A549 (cell line): Measurements from ENCODE around the gene FGF4.

Experiments
- BHLHE40 ChIP-seq: IDR thresholded peaks from 2 replicates; pipeline ENCODE4 v1.6.1; 2012; ENCODE audit warnings: low read depth, low read length, inconsistent platforms
- CHD2 ChIP-seq: fragments of 150-350 bp; IDR thresholded peaks from 2 replicates; pipeline ENCODE4 v1.6.1; 2014; ENCODE audit warnings: low read length; ENCODE audit not compliant: partially characterized antibody
- POLR2A ChIP-seq: IDR thresholded peaks from 2 replicates; pipeline ENCODE4 v1.6.1; 2012; ENCODE audit warnings: mild to moderate bottlenecking, low read length
- RAD21 ChIP-seq, 2 experiments: fragments of >200 bp in 1 of 2; sonication (Bioruptor Twin) in 1 of 2; formaldehyde crosslinking in 1 of 2; IDR thresholded peaks in 1 of 2; conservative IDR thresholded peaks in 1 of 2; 2 replicates in 1 of 2; 3 replicates in 1 of 2; pipeline ENCODE4 v1.6.1; 2012 to 2018; ENCODE audit warnings: inconsistent platforms in 1 of 2
- RFX5 ChIP-seq: fragments of 450-650 bp; IDR thresholded peaks from 2 replicates; pipeline ENCODE4 v1.7.1; 2014; ENCODE audit warnings: antibody characterized with exemption, mild to moderate bottlenecking, moderate library complexity
- TF ChIP-seq, protein P1 (sequence below): fragments of >200 bp; sonication (Bioruptor Twin); formaldehyde crosslinking; IDR thresholded peaks from 3 replicates; pipeline ENCODE4 v1.5.1; 2016

DNA sequence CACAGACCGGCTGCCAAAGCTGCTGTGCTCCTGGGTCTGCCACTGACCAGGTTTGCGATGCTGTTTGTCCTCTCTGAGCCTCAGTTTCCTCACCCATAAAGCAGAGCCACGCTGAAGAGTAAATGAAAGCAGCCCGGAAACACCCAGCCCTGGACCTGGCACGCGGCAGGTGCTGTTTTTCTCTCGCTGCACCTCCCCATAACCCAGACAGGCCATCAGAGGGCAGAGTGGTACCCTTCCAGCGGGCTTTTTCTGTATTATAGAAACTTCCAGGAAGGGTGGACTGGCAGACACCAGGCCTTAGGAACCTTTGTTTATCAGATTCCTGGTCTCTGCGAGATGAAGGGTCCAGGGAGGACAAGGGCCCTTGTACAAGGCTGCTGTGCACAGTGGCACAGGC lies 53.4 kb downstream of the FGF4 start:
- TF ChIP-seq, protein P1, sequence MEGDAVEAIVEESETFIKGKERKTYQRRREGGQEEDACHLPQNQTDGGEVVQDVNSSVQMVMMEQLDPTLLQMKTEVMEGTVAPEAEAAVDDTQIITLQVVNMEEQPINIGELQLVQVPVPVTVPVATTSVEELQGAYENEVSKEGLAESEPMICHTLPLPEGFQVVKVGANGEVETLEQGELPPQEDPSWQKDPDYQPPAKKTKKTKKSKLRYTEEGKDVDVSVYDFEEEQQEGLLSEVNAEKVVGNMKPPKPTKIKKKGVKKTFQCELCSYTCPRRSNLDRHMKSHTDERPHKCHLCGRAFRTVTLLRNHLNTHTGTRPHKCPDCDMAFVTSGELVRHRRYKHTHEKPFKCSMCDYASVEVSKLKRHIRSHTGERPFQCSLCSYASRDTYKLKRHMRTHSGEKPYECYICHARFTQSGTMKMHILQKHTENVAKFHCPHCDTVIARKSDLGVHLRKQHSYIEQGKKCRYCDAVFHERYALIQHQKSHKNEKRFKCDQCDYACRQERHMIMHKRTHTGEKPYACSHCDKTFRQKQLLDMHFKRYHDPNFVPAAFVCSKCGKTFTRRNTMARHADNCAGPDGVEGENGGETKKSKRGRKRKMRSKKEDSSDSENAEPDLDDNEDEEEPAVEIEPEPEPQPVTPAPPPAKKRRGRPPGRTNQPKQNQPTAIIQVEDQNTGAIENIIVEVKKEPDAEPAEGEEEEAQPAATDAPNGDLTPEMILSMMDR = peak; percentile 31
- no peak for TF ChIP-seq BHLHE40
- TF ChIP-seq RAD21 (conservative IDR thresholded peaks at IDR 0.05 in 1 of 2, IDR thresholded peaks at IDR 0.05 in 1 of 2) = peak; percentile 47 to 52
- TF ChIP-seq POLR2A = no peak
- no peak for TF ChIP-seq RFX5
- no peak for TF ChIP-seq CHD2
